Body of pancreas (tissue), 4 donors: ENCODE measurements around the gene ENTPD8. TPM values are rescaled to one million over a fixed set of nuclear protein-coding genes. Genes with fewer than 3 reads are reported as not detected.

Source experiments
- ATAC-seq: fragments of 150-250 bp; one replicate; pipeline ENCODE4 v1.9.1; 2016
- DNase-seq, 4 donors: peaks; one replicate each; pipeline ENCODE4 v3.0.0-alpha.2; 2019
- H3K27ac ChIP-seq, 4 donors: fragments of 200-600 bp; sonication (generic); 1 replicate in 3 of 4; 2 replicates in 1 of 4; pipeline versions ENCODE4 v1.5.1 to v1.6.1; 2016 to 2019; ENCODE audit warnings: mild to moderate bottlenecking in 1 of 4, mixed read lengths in 1 of 4, moderate library complexity in 1 of 4
- H3K27me3 ChIP-seq, 2 donors: fragments of 200-600 bp; sonication (generic); one replicate each; pipeline ENCODE4 v1.6.0; 2016; ENCODE audit warnings: mild to moderate bottlenecking in 1 of 2
- H3K36me3 ChIP-seq, 2 donors: fragments of 200-600 bp; sonication (generic); replicated peaks in 1 of 2; 2 replicates each; pipeline ENCODE4 v1.5.1; 2016; ENCODE audit warnings: low read depth in 2 of 2; ENCODE audit not compliant: insufficient read depth in 1 of 2
- H3K4me1 ChIP-seq: fragments of 200-600 bp; sonication (generic); one replicate; pipeline ENCODE4 v1.6.0; 2016
- H3K4me3 ChIP-seq, 2 donors: fragments of 200-600 bp; sonication (generic); 1 replicate in 1 of 2; 2 replicates in 1 of 2; pipeline ENCODE4 v1.5.1; 2016 to 2019
- H3K9me3 ChIP-seq, 3 donors: fragments of 200-600 bp; sonication (generic); 1 replicate in 2 of 3; 2 replicates in 1 of 3; pipeline ENCODE4 v1.5.1; 2016
- POLR2A ChIP-seq, 3 donors: fragments of 450-650 bp; IDR thresholded peaks; one replicate each; pipeline ENCODE4 v1.6.1; 2016; ENCODE audit warnings: antibody characterized with exemption in 3 of 3, mild to moderate bottlenecking in 2 of 3
- WGBS, 2 donors: methylation state at CpG; one replicate each; pipeline ENCODE4 v1.1.5; 2017; 5-methylcytosine and 5-hydroxymethylcytosine counted together
- intact Hi-C: fragments of 100-400 bp; cut with DNase I; formaldehyde crosslinking; loops from one replicate; pipeline ENCODE4 v1.15.1; 2023
- total RNA-seq, 2 donors: library from RNA; depleted of rRNA; stranded (reverse); fragments of >200 nt; gene quantifications; one replicate each; pipeline ENCODE4 v1.1.0, GENCODE V29; 2016
- TF ChIP-seq, protein P1 (sequence below), 7 experiments: fragments of 450-650 bp in 4 of 7; fragments of 200-600 bp in 3 of 7; sonication (generic) in 3 of 7; IDR thresholded peaks; one replicate each; pipeline ENCODE4 v1.5.1; 2016 to 2019; ENCODE audit warnings: antibody characterized with exemption in 7 of 7

ENTPD8 gene
- total RNA-seq, 2 donors from 2014 or later, result 2.0 to 2.3 TPM

DNA sequence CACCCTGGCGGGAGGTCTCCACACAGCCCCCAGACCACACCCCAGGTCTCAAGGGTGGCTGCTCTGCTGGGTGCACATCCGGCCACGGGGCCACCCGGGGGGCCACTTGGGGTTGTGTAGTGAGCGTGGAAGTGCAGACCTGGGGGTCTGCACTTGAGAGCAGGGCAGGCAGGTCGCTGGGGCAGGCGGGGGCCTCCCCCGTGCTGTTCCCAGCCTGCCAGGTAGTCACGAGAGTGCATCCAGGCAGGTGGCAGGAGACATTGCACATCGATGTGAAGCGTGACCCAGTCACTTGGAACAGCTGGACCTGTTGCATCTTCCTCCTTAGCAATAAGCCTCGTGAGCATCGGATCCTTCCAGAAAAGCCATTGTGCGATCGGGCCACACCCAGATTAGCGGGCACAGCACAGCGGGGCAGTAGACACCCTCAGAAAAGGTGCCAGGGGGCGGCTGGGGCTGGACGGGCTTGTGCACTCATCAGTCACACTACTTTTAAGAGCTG lies 4.8 kb upstream of the ENTPD8 start:
- intact Hi-C loops, result loop anchor here (10.0 kb wide), 1 partner anchor 161 kb away; no protein-coding TSS in a partner anchor
- ATAC-seq (no peak), DNase-seq (peak in 1 of 4 donors; percentile 24)
- Histone ChIP-seq H3K9me3 (no peaks in the 10 kb centered on the region), H3K4me1 (peaks cover 18% of the 10 kb centered on the region), H3K27ac (no peak overlapping the region), H3K4me3 (no peak overlapping the region), H3K27me3 (no peaks in the 10 kb centered on the region), H3K36me3 (no peaks in the 10 kb centered on the region)
- TF ChIP-seq, protein P1, sequence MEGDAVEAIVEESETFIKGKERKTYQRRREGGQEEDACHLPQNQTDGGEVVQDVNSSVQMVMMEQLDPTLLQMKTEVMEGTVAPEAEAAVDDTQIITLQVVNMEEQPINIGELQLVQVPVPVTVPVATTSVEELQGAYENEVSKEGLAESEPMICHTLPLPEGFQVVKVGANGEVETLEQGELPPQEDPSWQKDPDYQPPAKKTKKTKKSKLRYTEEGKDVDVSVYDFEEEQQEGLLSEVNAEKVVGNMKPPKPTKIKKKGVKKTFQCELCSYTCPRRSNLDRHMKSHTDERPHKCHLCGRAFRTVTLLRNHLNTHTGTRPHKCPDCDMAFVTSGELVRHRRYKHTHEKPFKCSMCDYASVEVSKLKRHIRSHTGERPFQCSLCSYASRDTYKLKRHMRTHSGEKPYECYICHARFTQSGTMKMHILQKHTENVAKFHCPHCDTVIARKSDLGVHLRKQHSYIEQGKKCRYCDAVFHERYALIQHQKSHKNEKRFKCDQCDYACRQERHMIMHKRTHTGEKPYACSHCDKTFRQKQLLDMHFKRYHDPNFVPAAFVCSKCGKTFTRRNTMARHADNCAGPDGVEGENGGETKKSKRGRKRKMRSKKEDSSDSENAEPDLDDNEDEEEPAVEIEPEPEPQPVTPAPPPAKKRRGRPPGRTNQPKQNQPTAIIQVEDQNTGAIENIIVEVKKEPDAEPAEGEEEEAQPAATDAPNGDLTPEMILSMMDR (IDR thresholded peaks at IDR 0.05), result no peak
- no peak for TF ChIP-seq POLR2A (IDR thresholded peaks at IDR 0.05)
- WGBS, 2 donors, result 32 to 33% methylated on average over 10 to 19 of the region's 19 CpGs

DNA sequence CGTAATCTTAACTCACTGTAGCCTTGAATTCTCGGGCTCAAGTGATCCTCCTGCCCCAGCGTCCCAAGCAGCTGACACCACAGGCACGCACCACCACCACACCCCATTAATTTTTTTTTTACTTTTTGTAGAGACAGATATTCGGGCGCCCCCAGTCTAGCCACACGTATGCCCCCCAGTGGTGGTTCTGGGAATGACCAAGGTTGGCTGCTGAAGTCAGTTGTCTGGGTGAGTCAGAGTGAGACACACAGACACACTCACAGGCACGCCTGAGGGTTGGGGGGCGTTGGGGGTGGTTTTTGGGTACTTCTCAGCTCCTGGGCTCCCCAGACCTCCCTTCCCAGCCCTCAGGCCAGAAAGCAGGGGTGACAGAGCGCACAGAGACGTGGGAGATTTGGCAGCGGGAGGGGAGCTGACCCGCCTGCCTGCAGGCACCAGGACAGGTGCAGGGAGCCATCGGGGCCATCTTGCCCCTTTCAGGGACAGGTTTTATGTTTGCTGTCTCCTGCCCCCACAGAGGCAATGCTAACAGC lies 4.2 kb upstream of the ENTPD8 start:
- intact Hi-C loops, result loop anchor here (10.0 kb wide), 1 partner anchor 161 kb away; no protein-coding TSS in a partner anchor
- ATAC-seq (peak; percentile 81), DNase-seq (peak; percentile 83 to 88 (median 84))
- Histone ChIP-seq H3K4me3 (no peak overlapping the region), H3K9me3 (no peaks in the 10 kb centered on the region), H3K27ac (peak overlapping the region in 1 of 4 donors; percentile 44), H3K27me3 (no peaks in the 10 kb centered on the region), H3K36me3 (no peaks in the 10 kb centered on the region), H3K4me1 (peaks cover 18% of the 10 kb centered on the region)
- WGBS, 2 donors, result 3 to 10% methylated on average over 11 to 14 of the region's 14 CpGs
- peak in 1 of 3 donors; percentile 7 for TF ChIP-seq POLR2A (IDR thresholded peaks at IDR 0.05)
- TF ChIP-seq, protein P1 (IDR thresholded peaks at IDR 0.05), result peak; percentile 75 to 94 (median 85)

DNA sequence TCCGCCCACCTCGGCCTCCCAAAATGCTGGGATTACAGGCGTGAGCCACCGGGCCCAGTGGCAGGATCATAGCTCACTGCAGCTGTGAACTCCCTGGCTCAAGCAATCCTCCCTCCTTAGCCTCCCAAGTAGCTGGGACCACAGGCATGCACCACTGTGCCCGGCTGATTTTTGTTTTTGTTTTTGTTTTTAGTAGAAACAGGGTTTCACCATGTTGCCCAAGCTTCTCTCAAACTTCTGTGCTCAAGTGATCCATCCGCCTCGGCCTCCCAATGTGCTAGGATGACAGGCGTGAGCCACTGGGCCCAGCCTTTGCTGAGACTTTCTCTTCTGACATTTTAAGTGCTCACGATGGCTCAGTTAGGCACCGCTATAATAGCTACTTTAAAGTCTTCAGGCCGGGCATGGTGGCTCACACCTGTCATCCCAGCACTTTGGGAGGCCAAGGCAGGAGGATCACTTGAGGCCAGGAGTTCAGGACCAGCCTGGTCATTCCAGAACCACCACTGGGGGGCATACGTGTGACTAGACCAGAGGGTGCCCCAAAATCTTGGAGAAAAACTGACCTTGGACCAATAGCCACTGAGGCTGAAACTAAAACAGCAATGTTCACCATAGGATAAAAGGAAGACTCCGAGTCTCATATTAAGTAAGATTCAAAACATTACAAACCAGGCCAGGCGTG lies 3.1 kb upstream of the ENTPD8 start:
- no peaks in the 10 kb centered on the region for H3K36me3 ChIP-seq
- H3K4me3 ChIP-seq, result no peak overlapping the region
- intact Hi-C loops, result loop anchor here (10.0 kb wide), 1 partner anchor 159 kb away; no protein-coding TSS in a partner anchor
- DNase-seq, result peak in 1 of 4 donors; percentile 8
- peaks cover 21% of the 10 kb centered on the region for H3K4me1 ChIP-seq
- no peak overlapping the region for H3K27ac ChIP-seq
- H3K9me3 ChIP-seq, result no peaks in the 10 kb centered on the region
- no peak for ATAC-seq
- no peaks in the 10 kb centered on the region for H3K27me3 ChIP-seq
- WGBS, 2 donors, result 73 to 84% methylated on average over 14 of the region's 14 CpGs
- no peak for TF ChIP-seq POLR2A (IDR thresholded peaks at IDR 0.05)
- TF ChIP-seq, protein P1 (IDR thresholded peaks at IDR 0.05), result no peak

DNA sequence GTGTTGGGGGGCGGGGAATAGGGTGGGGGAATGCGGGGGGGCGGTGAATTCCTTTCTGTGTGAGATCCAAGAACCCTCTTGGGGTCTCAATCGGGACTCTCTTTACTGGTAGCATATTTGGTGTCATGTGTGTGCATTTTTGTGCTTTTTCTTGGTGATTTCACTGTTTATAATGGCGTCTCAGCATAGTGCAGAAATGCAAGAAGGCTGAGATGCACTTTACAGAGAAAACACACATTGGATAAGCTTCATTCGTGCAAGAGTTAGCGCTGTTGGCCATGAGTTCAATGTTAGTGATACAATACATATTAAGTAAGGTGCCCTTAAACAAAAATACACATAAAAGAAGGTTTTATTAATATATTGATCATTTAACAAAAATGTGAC lies 771 bp upstream of the ENTPD8 start:
- no peak for TF ChIP-seq POLR2A (IDR thresholded peaks at IDR 0.05)
- TF ChIP-seq, protein P1 (IDR thresholded peaks at IDR 0.05), result no peak
- H3K36me3 ChIP-seq, result no peaks in the 10 kb centered on the region
- H3K27ac ChIP-seq, result peak overlapping the region in 1 of 4 donors; percentile 23
- intact Hi-C loops, result loop anchor here (10.0 kb wide), 1 partner anchor 157 kb away; no protein-coding TSS in a partner anchor
- H3K9me3 ChIP-seq, result no peaks in the 10 kb centered on the region
- peaks cover 31% of the 10 kb centered on the region for H3K4me1 ChIP-seq
- ATAC-seq (no peak), DNase-seq (no peak)
- H3K27me3 ChIP-seq, result no peaks in the 10 kb centered on the region
- 14 to 33% methylated on average over 4 to 7 of the region's 7 CpGs for WGBS, 2 donors
- H3K4me3 ChIP-seq, result no peak overlapping the region
